ENCODE measurements around the gene SLC6A18. TPM values are rescaled to one million over a fixed set of nuclear protein-coding genes. Genes with fewer than 3 reads are reported as not detected.

Gene SLC6A18
- total RNA-seq, 2 experiments from 2014 or later: not detected

- Mint-ChIP-seq H3K27me3 (no peaks in the 10 kb centered on the region), H3K4me3 (no peak overlapping the region), H3K9me3 (no peaks in the 10 kb centered on the region), H3K27ac (no peak overlapping the region), H3K4me1 (ENCODE audit: low read depth) (no peaks in the 10 kb centered on the region), H3K36me3 (ENCODE audit: low read depth) (no peaks in the 10 kb centered on the region)
- POLR2A ChIA-PET: no interaction called here
- no peak for TF ChIP-seq CTCF (IDR thresholded peaks at IDR 0.05)
- DNase-seq (no peak), ATAC-seq (no peak)
- intact Hi-C loops (cut with micrococcal nuclease): no loop called here
- CTCF ChIA-PET: no interaction called here
These were observed 15.0 kb upstream of the SLC6A18 start for GRCh38 chr5:1209896-1210776.

- Mint-ChIP-seq H3K27me3 (no peaks in the 10 kb centered on the region), H3K4me3 (no peak overlapping the region), H3K27ac (no peak overlapping the region), H3K9me3 (no peaks in the 10 kb centered on the region), H3K36me3 (ENCODE audit: low read depth) (no peaks in the 10 kb centered on the region), H3K4me1 (ENCODE audit: low read depth) (no peaks in the 10 kb centered on the region)
- no peak for TF ChIP-seq CTCF (IDR thresholded peaks at IDR 0.05)
- ChIA-PET POLR2A (no interaction called here), CTCF (no interaction called here)
- intact Hi-C loops (cut with micrococcal nuclease): no loop called here
- no peak for DNase-seq
- no peak for ATAC-seq
These were observed 14.3 kb upstream of the SLC6A18 start for GRCh38 chr5:1210832-1211251.

GRCh38 chr5:1211701-1212100, 13.5 kb upstream of the SLC6A18 start:
- H3K9me3 Mint-ChIP-seq: no peaks in the 10 kb centered on the region
- no peaks in the 10 kb centered on the region for H3K27me3 Mint-ChIP-seq
- ATAC-seq: no peak
- DNase-seq: no peak
- H3K4me3 Mint-ChIP-seq: no peak overlapping the region
- intact Hi-C loops (cut with micrococcal nuclease): no loop called here
- no peak overlapping the region for H3K27ac Mint-ChIP-seq
- no peaks in the 10 kb centered on the region for H3K4me1 Mint-ChIP-seq (ENCODE audit: low read depth)
- ChIA-PET CTCF (no interaction called here), POLR2A (no interaction called here)
- no peak for TF ChIP-seq CTCF (IDR thresholded peaks at IDR 0.05)
- no peaks in the 10 kb centered on the region for H3K36me3 Mint-ChIP-seq (ENCODE audit: low read depth)

- Mint-ChIP-seq H3K27me3 (no peaks in the 10 kb centered on the region), H3K9me3 (no peaks in the 10 kb centered on the region), H3K36me3 (ENCODE audit: low read depth) (no peaks in the 10 kb centered on the region), H3K27ac (no peak overlapping the region), H3K4me1 (ENCODE audit: low read depth) (peaks cover 2% of the 10 kb centered on the region), H3K4me3 (no peak overlapping the region)
- DNase-seq: no peak
- CTCF ChIA-PET: no interaction called here
- POLR2A ChIA-PET: no interaction called here
- no peak for ATAC-seq
- no peak for TF ChIP-seq CTCF (IDR thresholded peaks at IDR 0.05)
- intact Hi-C loops (cut with micrococcal nuclease): no loop called here
These were observed 12.9 kb upstream of the SLC6A18 start for GRCh38 chr5:1212271-1212670.

GRCh38 chr5:1212881-1213280, 12.3 kb upstream of the SLC6A18 start:
- DNase-seq (no peak), ATAC-seq (no peak)
- Mint-ChIP-seq H3K4me1 (ENCODE audit: low read depth) (peaks cover 4% of the 10 kb centered on the region), H3K27me3 (no peaks in the 10 kb centered on the region), H3K9me3 (no peaks in the 10 kb centered on the region), H3K27ac (no peak overlapping the region), H3K36me3 (ENCODE audit: low read depth) (no peaks in the 10 kb centered on the region), H3K4me3 (no peak overlapping the region)
- ChIA-PET POLR2A (no interaction called here), CTCF (no interaction called here)
- intact Hi-C loops (cut with micrococcal nuclease): no loop called here
- no peak for TF ChIP-seq CTCF (IDR thresholded peaks at IDR 0.05)

All from activated CD8-positive, alpha-beta T cell treated with anti-CD3 and anti-CD28 coated beads for 36 hours (primary cell).